Liver (tissue), 9 donors: ENCODE data around the gene STARD9. TPM values are rescaled to one million over a fixed set of nuclear protein-coding genes. Genes with fewer than 3 reads are reported as not detected.

Source experiments
- DNase-seq: peaks from one replicate; pipeline ENCODE4 v3.0.0-alpha.2; 2017; ENCODE audit warnings: low spot score
- H3K27ac ChIP-seq, 2 donors: one replicate each; pipeline ENCODE4 v1.7.0; 2013; ENCODE audit warnings: inconsistent platforms in 2 of 2, low read length in 2 of 2, control low read depth in 1 of 2, low read depth in 1 of 2, mild to moderate bottlenecking in 1 of 2
- H3K27me3 ChIP-seq, 4 donors: one replicate each; pipeline versions ENCODE4 v1.6.1 to v1.7.0; 2013; ENCODE audit warnings: low read length in 3 of 4, inconsistent platforms in 1 of 4, mild to moderate bottlenecking in 1 of 4, moderate library complexity in 1 of 4; ENCODE audit not compliant: control insufficient read depth in 4 of 4, insufficient read depth in 4 of 4
- H3K36me3 ChIP-seq, 4 donors: one replicate each; pipeline versions ENCODE4 v1.6.1 to v1.7.0; 2013; ENCODE audit warnings: low read length in 3 of 4, mild to moderate bottlenecking in 3 of 4, low read depth in 1 of 4, moderate library complexity in 1 of 4; ENCODE audit not compliant: control insufficient read depth in 4 of 4, insufficient read depth in 3 of 4
- H3K4me1 ChIP-seq, 4 donors: one replicate each; pipeline versions ENCODE4 v1.6.1 to v1.7.0; 2013; ENCODE audit warnings: low read length in 3 of 4, mild to moderate bottlenecking in 3 of 4, moderate library complexity in 1 of 4; ENCODE audit not compliant: control insufficient read depth in 4 of 4, insufficient read depth in 4 of 4
- H3K4me3 ChIP-seq, 3 donors: one replicate each; pipeline versions ENCODE4 v1.6.1 to v1.7.0; 2013; ENCODE audit warnings: low read length in 3 of 3, control low read depth in 1 of 3, low read depth in 1 of 3, mild to moderate bottlenecking in 1 of 3
- H3K9ac ChIP-seq, 2 donors: one replicate each; pipeline ENCODE4 v1.7.0; 2013; ENCODE audit warnings: low read length in 2 of 2, mild to moderate bottlenecking in 2 of 2, moderate library complexity in 2 of 2, control low read depth in 1 of 2, low read depth in 1 of 2
- H3K9me3 ChIP-seq, 4 donors: one replicate each; pipeline versions ENCODE4 v1.6.1 to v1.7.0; 2013; ENCODE audit warnings: low read length in 3 of 4; ENCODE audit not compliant: control insufficient read depth in 4 of 4
- ATF3 ChIP-seq: IDR thresholded peaks from 2 replicates; pipeline ENCODE4 v1.6.1; 2016; ENCODE audit warnings: antibody characterized with exemption
- CTCF ChIP-seq: fragments of 150-350 bp; IDR thresholded peaks from 2 replicates; pipeline ENCODE4 v1.5.1; 2017; ENCODE audit warnings: improper control_type of control experiment, low read depth, low read length; ENCODE audit not compliant: missing input control
- EGR1 ChIP-seq, 2 donors: IDR thresholded peaks; 2 replicates each; pipeline ENCODE4 v1.6.1; 2016 to 2018; ENCODE audit warnings: antibody characterized with exemption in 2 of 2, low read depth in 2 of 2
- FOXA1 ChIP-seq: IDR thresholded peaks from 2 replicates; pipeline ENCODE4 v1.6.1; 2016; ENCODE audit warnings: antibody characterized with exemption
- GABPA ChIP-seq, 2 donors: IDR thresholded peaks in 1 of 2; conservative IDR thresholded peaks in 1 of 2; 2 replicates each; pipeline ENCODE4 v1.6.1; 2016; ENCODE audit warnings: antibody characterized with exemption in 2 of 2, mild to moderate bottlenecking in 1 of 2, moderate library complexity in 1 of 2
- HNF4A ChIP-seq, 2 donors: conservative IDR thresholded peaks; 2 replicates each; pipeline ENCODE4 v1.6.1; 2016; ENCODE audit warnings: antibody characterized with exemption in 2 of 2, mild to moderate bottlenecking in 2 of 2
- JUND ChIP-seq, 2 donors: IDR thresholded peaks; 2 replicates each; pipeline ENCODE4 v1.6.1; 2016; ENCODE audit warnings: antibody characterized with exemption in 2 of 2
- MAX ChIP-seq: IDR thresholded peaks from 2 replicates; pipeline ENCODE4 v1.6.1; 2016; ENCODE audit warnings: antibody characterized with exemption
- NR2F2 ChIP-seq: IDR thresholded peaks from 2 replicates; pipeline ENCODE4 v1.6.1; 2016; ENCODE audit warnings: antibody characterized with exemption
- RAD21 ChIP-seq, 2 donors: IDR thresholded peaks; 2 replicates each; pipeline ENCODE4 v1.6.1; 2016; ENCODE audit warnings: antibody characterized with exemption in 2 of 2, mild to moderate bottlenecking in 2 of 2
- REST ChIP-seq: IDR thresholded peaks from 2 replicates; pipeline ENCODE4 v1.6.1; 2016; ENCODE audit warnings: antibody characterized with exemption, mild to moderate bottlenecking
- RXRA ChIP-seq, 2 donors: IDR thresholded peaks; 2 replicates each; pipeline ENCODE4 v1.6.1; 2017 to 2018; ENCODE audit warnings: antibody characterized with exemption in 2 of 2, mild to moderate bottlenecking in 1 of 2
- SP1 ChIP-seq: IDR thresholded peaks from 2 replicates; pipeline ENCODE4 v1.6.1; 2018; ENCODE audit warnings: antibody characterized with exemption, mild to moderate bottlenecking
- TAF1 ChIP-seq: conservative IDR thresholded peaks from 2 replicates; pipeline ENCODE4 v1.6.1; 2016; ENCODE audit warnings: antibody characterized with exemption, mild to moderate bottlenecking
- YY1 ChIP-seq: IDR thresholded peaks from 2 replicates; pipeline ENCODE4 v1.6.1; 2016; ENCODE audit warnings: antibody characterized with exemption, mild to moderate bottlenecking
- ZBTB33 ChIP-seq: IDR thresholded peaks from 2 replicates; pipeline ENCODE4 v1.6.1; 2016; ENCODE audit warnings: antibody characterized with exemption
- WGBS: extraction: QIAGEN DNeasy Blood & Tissue Kit; methylation state at CpG from one replicate; pipeline ENCODE4 v1.1.7; 2013; 5-methylcytosine and 5-hydroxymethylcytosine counted together
- polyA plus RNA-seq, 2 donors: library from polyadenylated mRNA; stranded (reverse) in 1 of 2; unstranded in 1 of 2; fragments of 200-250 nt in 1 of 2; fragments of >200 nt in 1 of 2; fragmentation: Nextera tagmentation in 1 of 2; extraction: Ambion mirVana in 1 of 2; gene quantifications; one replicate each; pipeline versions ENCODE4 v1.2.1 to v1.2.3, GENCODE V29; 2013 to 2015
- total RNA-seq, 2 donors: library from RNA; depleted of rRNA; stranded (reverse); fragments of >200 nt; gene quantifications; one replicate each; pipeline ENCODE4 v1.2.3, GENCODE V29; 2014
- donor health status: healthy.
- donor health status: healthy.
- donor health status: healthy.
- donor health status: healthy.
- donor health status: healthy.

The STARD9 gene
- total and polyA plus RNA-seq, 4 donors = 0.26 to 3.9 (median 0.54) TPM

- no peak overlapping the region for H3K4me3 ChIP-seq
- no peaks in the 10 kb centered on the region for H3K4me1 ChIP-seq
- no peak overlapping the region for H3K27ac ChIP-seq
- no peaks in the 10 kb centered on the region for H3K9me3 ChIP-seq
- WGBS = 79% methylated on average over 3 of the region's 3 CpGs
- no peak for TF ChIP-seq RAD21 (IDR thresholded peaks at IDR 0.05)
- TF ChIP-seq FOXA1 = no peak
- TF ChIP-seq CTCF = no peak
- TF ChIP-seq ZBTB33 = no peak
- no peak for TF ChIP-seq HNF4A (conservative IDR thresholded peaks at IDR 0.05)
- TF ChIP-seq GABPA (IDR thresholded peaks at IDR 0.05 in 1 of 2, conservative IDR thresholded peaks at IDR 0.05 in 1 of 2) = no peak
- no peak for TF ChIP-seq JUND (IDR thresholded peaks at IDR 0.05)
- no peak for TF ChIP-seq RXRA (IDR thresholded peaks at IDR 0.05)
- no peak for TF ChIP-seq MAX
- TF ChIP-seq SP1 = no peak
- no peak for TF ChIP-seq YY1
- no peak for TF ChIP-seq TAF1
- no peak for TF ChIP-seq EGR1 (IDR thresholded peaks at IDR 0.05; ENCODE audit: low read depth in 2 of 2)
- TF ChIP-seq ATF3 = no peak
- TF ChIP-seq NR2F2 = no peak
- no peak overlapping the region for H3K9ac ChIP-seq
- no peak for DNase-seq
- H3K27me3 ChIP-seq = no peaks in the 10 kb centered on the region
- H3K36me3 ChIP-seq = no peaks in the 10 kb centered on the region
These were observed 90.4 kb downstream of the STARD9 start for GRCh38 chr15:42665827-42666226.

GRCh38 chr15:42667855-42668254 lies 92.4 kb downstream of the STARD9 start:
- no peak overlapping the region for H3K27ac ChIP-seq
- H3K9ac ChIP-seq = no peak overlapping the region
- no peaks in the 10 kb centered on the region for H3K27me3 ChIP-seq
- H3K4me1 ChIP-seq = no peaks in the 10 kb centered on the region
- 97% methylated on average over 1 of the region's 1 CpG for WGBS
- no peak for TF ChIP-seq TAF1
- TF ChIP-seq RAD21 (IDR thresholded peaks at IDR 0.05) = no peak
- no peak for TF ChIP-seq HNF4A (conservative IDR thresholded peaks at IDR 0.05)
- no peak for TF ChIP-seq RXRA (IDR thresholded peaks at IDR 0.05)
- no peak for TF ChIP-seq REST
- no peak for TF ChIP-seq NR2F2
- TF ChIP-seq SP1 = no peak
- no peak for TF ChIP-seq MAX
- no peak for DNase-seq
- H3K4me3 ChIP-seq = no peak overlapping the region
- no peaks in the 10 kb centered on the region for H3K9me3 ChIP-seq
- H3K36me3 ChIP-seq = no peaks in the 10 kb centered on the region
